DOHH2 (cell line): Measurements from ENCODE around the gene ADARB1.

Experiments used
- H3F3A ChIP-seq: fragments of 200-600 bp; sonication (generic), shearing (Covaris generic); 2 replicates; pipeline ENCODE4 v1.6.0; 2016; ENCODE audit warnings: antibody characterized with exemption, mild to moderate bottlenecking; ENCODE audit not compliant: control insufficient read depth, insufficient read depth
- H3K27ac ChIP-seq: fragments of 200-600 bp; sonication (generic); 2 replicates; pipeline ENCODE4 v1.5.1; 2014; ENCODE audit warnings: low read depth, mild to moderate bottlenecking, low read length, moderate library complexity
- H3K27me3 ChIP-seq: fragments of 200-600 bp; sonication (generic); 2 replicates; pipeline ENCODE4 v1.6.1; 2014; ENCODE audit warnings: mild to moderate bottlenecking, low read length, mixed read lengths; ENCODE audit not compliant: control insufficient read depth
- H3K36me3 ChIP-seq: fragments of 200-600 bp; sonication (generic); 2 replicates; pipeline ENCODE4 v1.6.1; 2014; ENCODE audit warnings: mild to moderate bottlenecking, low read length, moderate library complexity, mixed read lengths; ENCODE audit not compliant: control insufficient read depth
- H3K4me1 ChIP-seq: fragments of 200-600 bp; sonication (generic); 2 replicates; pipeline ENCODE4 v1.6.1; 2014; ENCODE audit warnings: mild to moderate bottlenecking, low read length, mixed read lengths; ENCODE audit not compliant: control insufficient read depth
- H3K4me2 ChIP-seq: fragments of 200-600 bp; sonication (generic); 2 replicates; pipeline ENCODE4 v1.6.0; 2014; ENCODE audit warnings: mild to moderate bottlenecking, low read length, moderate library complexity
- H3K4me3 ChIP-seq: fragments of 200-600 bp; sonication (generic); 2 replicates; pipeline ENCODE4 v1.5.1; 2014; ENCODE audit warnings: mild to moderate bottlenecking, low read length, mixed read lengths
- H3K79me2 ChIP-seq: fragments of 200-600 bp; sonication (generic); 2 replicates; pipeline ENCODE4 v1.6.1; 2014; ENCODE audit warnings: mild to moderate bottlenecking, low read length, mixed read lengths; ENCODE audit not compliant: control insufficient read depth
- H3K9me2 ChIP-seq: fragments of 200-600 bp; sonication (generic); replicated peaks from 2 replicates; pipeline ENCODE4 v1.6.1; 2014; ENCODE audit warnings: mild to moderate bottlenecking, low read length, mixed read lengths; ENCODE audit not compliant: control insufficient read depth
- H3K9me3 ChIP-seq: fragments of 200-600 bp; sonication (generic); 2 replicates; pipeline ENCODE4 v1.6.1; 2014; ENCODE audit warnings: antibody characterized with exemption, low read length, mixed read lengths; ENCODE audit not compliant: control insufficient read depth, insufficient read depth
- H4K20me1 ChIP-seq: fragments of 200-600 bp; sonication (generic); 2 replicates; pipeline ENCODE4 v1.6.0; 2014; ENCODE audit warnings: low read depth, mild to moderate bottlenecking, antibody characterized with exemption, low read length, moderate library complexity; ENCODE audit not compliant: control insufficient read depth, insufficient read depth
- CTCF ChIP-seq: fragments of 200-600 bp; sonication (generic); IDR thresholded peaks from one replicate; pipeline ENCODE4 v1.5.1; 2014; ENCODE audit warnings: antibody characterized with exemption, mild to moderate bottlenecking, low read depth, low read length; ENCODE audit not compliant: poor library complexity, severe bottlenecking
- EZH2phosphoT487 ChIP-seq: fragments of 200-600 bp; sonication (generic); IDR thresholded peaks from 2 replicates; pipeline ENCODE4 v1.6.1; 2017; ENCODE audit warnings: borderline replicate concordance, mild to moderate bottlenecking, antibody characterized with exemption, low read length, moderate library complexity, mixed read lengths

Gene ADARB1

GRCh38 chr21:45177039-45177438 lies 102.7 kb downstream of the ADARB1 start:
- Histone ChIP-seq H3K36me3 (no peaks in the 10 kb centered on the region), H3K27me3 (no peaks in the 10 kb centered on the region)
- TF ChIP-seq EZH2phosphoT487 (no peak), CTCF (no peak)

GRCh38 chr21:45178070-45178608 lies 103.8 kb downstream of the ADARB1 start:
- Histone ChIP-seq H3K4me1 (no peaks in the 10 kb centered on the region), H3K27me3 (no peaks in the 10 kb centered on the region), H4K20me1 (no peaks in the 10 kb centered on the region), H3K79me2 (no peaks in the 10 kb centered on the region), H3K27ac (no peak overlapping the region), H3K9me2 (no peaks in the 10 kb centered on the region), H3K4me3 (no peak overlapping the region), H3K36me3 (no peaks in the 10 kb centered on the region), H3K9me3 (no peaks in the 10 kb centered on the region), H3K4me2 (no peak overlapping the region), H3F3A (no peaks in the 10 kb centered on the region)
- TF ChIP-seq CTCF (no peak), EZH2phosphoT487 (no peak)

More at GRCh38 chr21:45177039-45177438, 102.7 kb downstream of the ADARB1 start:
- no peaks in the 10 kb centered on the region for H3K4me1 ChIP-seq
- no peaks in the 10 kb centered on the region for H3K9me3 ChIP-seq
- H3K4me3 ChIP-seq = no peak overlapping the region
- no peak overlapping the region for H3K27ac ChIP-seq
- H4K20me1 ChIP-seq = no peaks in the 10 kb centered on the region
- H3K4me2 ChIP-seq = no peak overlapping the region
- no peaks in the 10 kb centered on the region for H3K79me2 ChIP-seq
- H3F3A ChIP-seq = no peaks in the 10 kb centered on the region
- H3K9me2 ChIP-seq = no peaks in the 10 kb centered on the region

GRCh38 chr21:45178971-45179370 lies 104.6 kb downstream of the ADARB1 start:
- Histone ChIP-seq H3K9me2 (no peaks in the 10 kb centered on the region), H4K20me1 (no peaks in the 10 kb centered on the region), H3K79me2 (no peaks in the 10 kb centered on the region), H3K27me3 (no peaks in the 10 kb centered on the region), H3F3A (no peaks in the 10 kb centered on the region), H3K4me1 (no peaks in the 10 kb centered on the region), H3K4me3 (no peak overlapping the region), H3K4me2 (no peak overlapping the region), H3K9me3 (no peaks in the 10 kb centered on the region), H3K27ac (no peak overlapping the region), H3K36me3 (no peaks in the 10 kb centered on the region)
- TF ChIP-seq EZH2phosphoT487 = no peak
- TF ChIP-seq CTCF = no peak
